Activated T-cell treated with anti-CD3 and anti-CD28 coated beads, Interleukin-2, amount 50 U/mL, for 24 hours (primary cell): ENCODE data around the gene ALG2.

Source experiments
- DNase-seq: peaks from one replicate; pipeline ENCODE4 v3.0.0-alpha.2; 2020
- H3K27ac Mint-ChIP-seq: 2 replicates; pipeline ENCODE4 v1.8.0; 2020; ENCODE audit warnings: mild to moderate bottlenecking, mixed read lengths
- H3K27me3 Mint-ChIP-seq: 2 replicates; pipeline ENCODE4 v1.8.0; 2020; ENCODE audit warnings: mixed read lengths
- H3K36me3 Mint-ChIP-seq: 2 replicates; pipeline ENCODE4 v1.8.0; 2020; ENCODE audit warnings: low read depth, mixed read lengths
- H3K4me1 Mint-ChIP-seq: 2 replicates; pipeline ENCODE4 v1.8.0; 2020; ENCODE audit warnings: low read depth, mixed read lengths
- H3K4me3 Mint-ChIP-seq: 2 replicates; pipeline ENCODE4 v1.8.0; 2020; ENCODE audit warnings: mild to moderate bottlenecking, moderate library complexity, mixed read lengths
- H3K9me3 Mint-ChIP-seq: 2 replicates; pipeline ENCODE4 v1.8.0; 2020; ENCODE audit warnings: mixed read lengths

ALG2 gene, protein sequence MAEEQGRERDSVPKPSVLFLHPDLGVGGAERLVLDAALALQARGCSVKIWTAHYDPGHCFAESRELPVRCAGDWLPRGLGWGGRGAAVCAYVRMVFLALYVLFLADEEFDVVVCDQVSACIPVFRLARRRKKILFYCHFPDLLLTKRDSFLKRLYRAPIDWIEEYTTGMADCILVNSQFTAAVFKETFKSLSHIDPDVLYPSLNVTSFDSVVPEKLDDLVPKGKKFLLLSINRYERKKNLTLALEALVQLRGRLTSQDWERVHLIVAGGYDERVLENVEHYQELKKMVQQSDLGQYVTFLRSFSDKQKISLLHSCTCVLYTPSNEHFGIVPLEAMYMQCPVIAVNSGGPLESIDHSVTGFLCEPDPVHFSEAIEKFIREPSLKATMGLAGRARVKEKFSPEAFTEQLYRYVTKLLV

GRCh38 chr9:99221621-99222415 is at the start of gene ALG2, which contains the start of gene SEC61B:
ALG2 (minus strand) TSS chr9:99221942; CDS start chr9:99221894, 48 bp downstream.
SEC61B (plus strand) TSS chr9:99222282; CDS start chr9:99222364, 82 bp downstream.
- peak; percentile 94 for DNase-seq
- peaks cover 90% of the 10 kb centered on the region for H3K36me3 Mint-ChIP-seq
- H3K27ac Mint-ChIP-seq: peak within 1 kb of the TSS; percentile 100
- no peaks in the 10 kb centered on the region for H3K9me3 Mint-ChIP-seq
- H3K4me1 Mint-ChIP-seq: peaks cover 70% of the 10 kb centered on the region
- no peaks in the 10 kb centered on the region for H3K27me3 Mint-ChIP-seq
- peak within 1 kb of the TSS; percentile 95 for H3K4me3 Mint-ChIP-seq

- Mint-ChIP-seq H3K27ac (no peak overlapping the region), H3K27me3 (peaks cover 3% of the 10 kb centered on the region), H3K36me3 (no peaks in the 10 kb centered on the region), H3K4me3 (no peak overlapping the region), H3K4me1 (peaks cover 16% of the 10 kb centered on the region), H3K9me3 (no peaks in the 10 kb centered on the region)
- no peak for DNase-seq
These were observed 48.7 kb upstream of the ALG2 start for GRCh38 chr9:99270491-99270890.

GRCh38 chr9:99269416-99269815 is 47.7 kb upstream of the ALG2 start:
- Mint-ChIP-seq H3K36me3 (no peaks in the 10 kb centered on the region), H3K4me1 (peaks cover 21% of the 10 kb centered on the region), H3K27ac (no peak overlapping the region), H3K4me3 (no peak overlapping the region), H3K9me3 (no peaks in the 10 kb centered on the region), H3K27me3 (peaks cover 3% of the 10 kb centered on the region)
- no peak for DNase-seq

- H3K27me3 Mint-ChIP-seq: peaks cover 3% of the 10 kb centered on the region
- peak; percentile 81 for DNase-seq
- no peaks in the 10 kb centered on the region for H3K36me3 Mint-ChIP-seq
- H3K27ac Mint-ChIP-seq: no peak overlapping the region
- H3K4me3 Mint-ChIP-seq: no peak overlapping the region
- peaks cover 30% of the 10 kb centered on the region for H3K4me1 Mint-ChIP-seq
- no peaks in the 10 kb centered on the region for H3K9me3 Mint-ChIP-seq
These were observed 44.7 kb upstream of the ALG2 start for GRCh38 chr9:99266255-99267023.

DNA sequence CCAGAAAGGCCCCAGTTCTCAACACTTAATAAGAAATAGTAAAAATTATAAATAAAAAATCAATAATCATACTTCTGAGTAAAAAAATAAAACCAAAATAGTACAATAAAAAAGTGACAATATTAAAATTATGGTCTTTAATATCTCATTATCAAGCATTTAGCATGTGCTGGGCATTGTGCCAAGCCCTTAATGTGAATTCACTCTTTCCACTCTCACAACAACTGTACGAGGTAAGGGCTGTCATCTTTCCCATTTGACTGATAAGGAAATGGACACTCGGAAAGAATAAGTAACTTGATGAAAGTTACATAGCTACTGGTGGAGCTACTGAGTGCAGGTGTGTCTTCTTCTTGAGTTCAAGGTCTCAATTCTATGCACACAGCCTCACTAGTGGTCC is 43.9 kb upstream of the ALG2 start:
- Mint-ChIP-seq H3K36me3 (no peaks in the 10 kb centered on the region), H3K4me1 (peaks cover 30% of the 10 kb centered on the region), H3K9me3 (no peaks in the 10 kb centered on the region), H3K27me3 (no peaks in the 10 kb centered on the region), H3K27ac (no peak overlapping the region), H3K4me3 (no peak overlapping the region)
- DNase-seq: no peak

GRCh38 chr9:99264070-99264680 is 42.4 kb upstream of the ALG2 start:
- Mint-ChIP-seq H3K4me3 (no peak overlapping the region), H3K9me3 (no peaks in the 10 kb centered on the region), H3K36me3 (no peaks in the 10 kb centered on the region), H3K4me1 (peaks cover 36% of the 10 kb centered on the region), H3K27me3 (no peaks in the 10 kb centered on the region), H3K27ac (no peak overlapping the region)
- no peak for DNase-seq

- H3K9me3 Mint-ChIP-seq: no peaks in the 10 kb centered on the region
- H3K4me1 Mint-ChIP-seq: peaks cover 38% of the 10 kb centered on the region
- H3K27me3 Mint-ChIP-seq: no peaks in the 10 kb centered on the region
- H3K4me3 Mint-ChIP-seq: no peak overlapping the region
- no peaks in the 10 kb centered on the region for H3K36me3 Mint-ChIP-seq
- no peak overlapping the region for H3K27ac Mint-ChIP-seq
- DNase-seq: no peak
These were observed 41.2 kb upstream of the ALG2 start for GRCh38 chr9:99262949-99263418.

GRCh38 chr9:99261923-99262322 is 40.2 kb upstream of the ALG2 start:
- H3K4me3 Mint-ChIP-seq: no peak overlapping the region
- no peak overlapping the region for H3K27ac Mint-ChIP-seq
- H3K4me1 Mint-ChIP-seq: peaks cover 35% of the 10 kb centered on the region
- no peak for DNase-seq
- no peaks in the 10 kb centered on the region for H3K36me3 Mint-ChIP-seq
- peaks cover 7% of the 10 kb centered on the region for H3K27me3 Mint-ChIP-seq
- H3K9me3 Mint-ChIP-seq: no peaks in the 10 kb centered on the region

DNA sequence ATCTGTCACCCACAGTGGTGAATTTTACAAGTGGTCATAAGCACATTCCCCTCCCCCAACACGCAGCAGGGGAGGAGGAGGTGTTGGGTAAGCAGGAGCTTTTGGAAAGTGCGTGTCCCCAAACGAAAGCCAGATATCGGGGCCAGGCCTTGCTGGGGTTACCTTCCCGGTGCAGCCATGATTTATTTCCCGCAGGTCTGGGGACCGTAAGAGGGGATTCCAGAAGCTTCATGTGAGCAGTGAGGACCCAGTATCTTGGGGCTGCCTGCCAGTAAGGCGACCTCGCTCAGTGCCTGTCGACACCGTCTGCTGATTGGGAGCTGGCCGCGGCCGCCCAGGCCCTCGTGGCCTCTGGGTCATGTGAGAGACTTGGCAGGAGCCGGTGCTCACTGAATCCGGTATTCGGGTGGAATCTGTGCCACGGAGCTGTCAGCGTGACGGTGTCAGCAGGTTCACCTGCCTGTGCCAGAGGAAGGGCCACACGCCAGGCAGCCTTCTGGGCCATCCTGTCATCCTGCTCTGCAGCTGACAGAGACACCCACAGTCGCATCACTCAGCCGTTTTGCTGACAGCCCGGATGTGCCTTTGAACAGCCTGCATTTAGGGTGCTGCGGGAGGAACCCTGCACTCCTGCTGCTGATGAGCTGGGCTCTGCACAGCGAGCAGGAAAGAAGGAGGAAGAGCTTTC is 37.6 kb upstream of the ALG2 start:
- H3K27me3 Mint-ChIP-seq: peaks cover 17% of the 10 kb centered on the region
- no peak overlapping the region for H3K4me3 Mint-ChIP-seq
- peaks cover 33% of the 10 kb centered on the region for H3K4me1 Mint-ChIP-seq
- no peak overlapping the region for H3K27ac Mint-ChIP-seq
- H3K9me3 Mint-ChIP-seq: no peaks in the 10 kb centered on the region
- DNase-seq: peak; percentile 50
- no peaks in the 10 kb centered on the region for H3K36me3 Mint-ChIP-seq

- no peaks in the 10 kb centered on the region for H3K9me3 Mint-ChIP-seq
- H3K4me1 Mint-ChIP-seq: peaks cover 40% of the 10 kb centered on the region
- DNase-seq: no peak
- no peak overlapping the region for H3K4me3 Mint-ChIP-seq
- H3K27me3 Mint-ChIP-seq: peaks cover 17% of the 10 kb centered on the region
- H3K27ac Mint-ChIP-seq: no peak overlapping the region
- H3K36me3 Mint-ChIP-seq: no peaks in the 10 kb centered on the region
These were observed 36.1 kb upstream of the ALG2 start for GRCh38 chr9:99257723-99258389.

GRCh38 chr9:99255651-99256050 is 33.9 kb upstream of the ALG2 start:
- no peaks in the 10 kb centered on the region for H3K9me3 Mint-ChIP-seq
- H3K27ac Mint-ChIP-seq: no peak overlapping the region
- H3K27me3 Mint-ChIP-seq: peaks cover 17% of the 10 kb centered on the region
- no peaks in the 10 kb centered on the region for H3K36me3 Mint-ChIP-seq
- peaks cover 47% of the 10 kb centered on the region for H3K4me1 Mint-ChIP-seq
- no peak overlapping the region for H3K4me3 Mint-ChIP-seq
- DNase-seq: no peak

GRCh38 chr9:99253772-99254431 is 32.2 kb upstream of the ALG2 start:
- H3K27ac Mint-ChIP-seq: peak overlapping the region; percentile 98
- H3K36me3 Mint-ChIP-seq: no peaks in the 10 kb centered on the region
- DNase-seq: peak; percentile 86
- peaks cover 49% of the 10 kb centered on the region for H3K4me1 Mint-ChIP-seq
- H3K4me3 Mint-ChIP-seq: peak overlapping the region; percentile 52
- H3K9me3 Mint-ChIP-seq: no peaks in the 10 kb centered on the region
- peaks cover 17% of the 10 kb centered on the region for H3K27me3 Mint-ChIP-seq

GRCh38 chr9:99253134-99253533 is 31.4 kb upstream of the ALG2 start:
- Mint-ChIP-seq H3K4me1 (peaks cover 50% of the 10 kb centered on the region), H3K36me3 (no peaks in the 10 kb centered on the region), H3K9me3 (no peaks in the 10 kb centered on the region), H3K27ac (peak overlapping the region; percentile 98), H3K27me3 (peaks cover 17% of the 10 kb centered on the region), H3K4me3 (peak overlapping the region; percentile 52)
- peak; percentile 45 for DNase-seq
